Cardiac fibroblast (primary cell): ENCODE data around the gene RPL15.
A peak's percentile ranks its signal among the peaks of the same experiment; 100 is the strongest.

Experiments used
- DNase-seq, 2 donors: peaks; one replicate each; pipeline versions ENCODE4 v3.0.0 to v3.0.0-alpha.2; 2010; ENCODE audit warnings: low read depth in 2 of 2
- H3K4me3 ChIP-seq, 2 donors: replicated peaks in 1 of 2; 1 replicate in 1 of 2; 2 replicates in 1 of 2; pipeline ENCODE4 v1.5.1; 2011; ENCODE audit warnings: low read depth in 2 of 2, low read length in 2 of 2, mild to moderate bottlenecking in 2 of 2, moderate library complexity in 1 of 2
- TF ChIP-seq, protein P1 (sequence below): IDR thresholded peaks from one replicate; pipeline ENCODE4 v1.5.1; 2011; ENCODE audit warnings: low read depth, mild to moderate bottlenecking, low read length, inconsistent platforms

Gene RPL15

DNA sequence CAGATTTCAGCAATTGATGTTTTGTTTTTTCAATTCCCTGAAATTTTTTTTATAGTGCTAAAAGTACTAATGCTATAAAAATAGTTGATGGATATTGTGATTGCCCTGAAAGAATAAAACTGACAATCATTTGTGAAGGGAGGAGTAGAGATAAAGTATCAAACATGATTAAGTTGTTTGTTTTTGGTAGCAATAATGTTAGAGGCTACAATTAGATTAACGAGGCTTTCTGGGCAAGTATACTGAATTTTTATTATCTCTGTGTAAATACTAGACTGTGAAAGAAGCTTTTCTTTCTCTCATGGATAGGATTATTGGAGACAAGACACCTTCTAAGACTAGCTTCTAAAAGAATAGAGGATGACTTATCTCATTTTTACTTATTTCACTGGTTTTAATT lies 43.7 kb downstream of the RPL15 start:
- no peak overlapping the region for H3K4me3 ChIP-seq
- DNase-seq: no peak
- TF ChIP-seq, protein P1, sequence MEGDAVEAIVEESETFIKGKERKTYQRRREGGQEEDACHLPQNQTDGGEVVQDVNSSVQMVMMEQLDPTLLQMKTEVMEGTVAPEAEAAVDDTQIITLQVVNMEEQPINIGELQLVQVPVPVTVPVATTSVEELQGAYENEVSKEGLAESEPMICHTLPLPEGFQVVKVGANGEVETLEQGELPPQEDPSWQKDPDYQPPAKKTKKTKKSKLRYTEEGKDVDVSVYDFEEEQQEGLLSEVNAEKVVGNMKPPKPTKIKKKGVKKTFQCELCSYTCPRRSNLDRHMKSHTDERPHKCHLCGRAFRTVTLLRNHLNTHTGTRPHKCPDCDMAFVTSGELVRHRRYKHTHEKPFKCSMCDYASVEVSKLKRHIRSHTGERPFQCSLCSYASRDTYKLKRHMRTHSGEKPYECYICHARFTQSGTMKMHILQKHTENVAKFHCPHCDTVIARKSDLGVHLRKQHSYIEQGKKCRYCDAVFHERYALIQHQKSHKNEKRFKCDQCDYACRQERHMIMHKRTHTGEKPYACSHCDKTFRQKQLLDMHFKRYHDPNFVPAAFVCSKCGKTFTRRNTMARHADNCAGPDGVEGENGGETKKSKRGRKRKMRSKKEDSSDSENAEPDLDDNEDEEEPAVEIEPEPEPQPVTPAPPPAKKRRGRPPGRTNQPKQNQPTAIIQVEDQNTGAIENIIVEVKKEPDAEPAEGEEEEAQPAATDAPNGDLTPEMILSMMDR: no peak

DNA sequence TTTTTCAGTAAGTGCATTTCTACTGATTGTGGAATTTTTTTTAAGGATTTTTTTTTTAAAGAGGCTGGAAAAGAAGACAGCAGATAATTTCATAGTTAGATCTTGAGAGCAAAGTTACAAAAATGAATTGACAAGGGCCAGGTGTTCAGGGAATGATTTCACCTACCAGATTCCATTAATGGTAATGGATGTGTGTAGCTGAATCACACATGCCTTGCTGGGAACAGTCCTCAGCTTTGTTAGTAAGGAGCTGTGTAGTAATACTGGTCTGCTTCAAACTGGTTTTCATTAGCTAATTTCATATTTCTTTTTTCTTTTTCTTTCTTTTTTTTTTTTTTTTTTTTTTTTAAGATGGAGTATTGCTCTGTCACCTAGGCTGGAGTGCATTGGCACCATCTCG lies 44.1 kb downstream of the RPL15 start:
- DNase-seq: peak in 1 of 2 donors; percentile 36
- no peak overlapping the region for H3K4me3 ChIP-seq
- TF ChIP-seq, protein P1: no peak

DNA sequence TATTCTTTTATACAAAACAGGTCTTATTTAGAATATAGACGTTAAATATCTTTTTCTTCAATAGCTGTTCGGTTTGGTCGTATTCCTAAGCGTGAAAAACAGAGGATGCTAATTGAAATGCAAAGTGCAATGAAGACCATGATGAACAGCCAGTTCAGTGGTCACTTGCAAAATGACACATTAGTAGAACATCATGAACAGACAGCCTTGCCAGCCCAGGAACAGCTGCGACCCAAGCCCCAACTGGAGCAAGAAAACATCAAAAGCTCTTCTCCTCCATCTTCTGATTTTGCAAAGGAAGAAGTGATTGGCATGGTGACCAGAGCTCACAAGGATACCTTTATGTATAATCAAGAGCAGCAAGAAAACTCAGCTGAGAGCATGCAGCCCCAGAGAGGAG lies 45.0 kb downstream of the RPL15 start:
- H3K4me3 ChIP-seq: no peak overlapping the region
- TF ChIP-seq, protein P1: no peak
- DNase-seq: no peak

DNA sequence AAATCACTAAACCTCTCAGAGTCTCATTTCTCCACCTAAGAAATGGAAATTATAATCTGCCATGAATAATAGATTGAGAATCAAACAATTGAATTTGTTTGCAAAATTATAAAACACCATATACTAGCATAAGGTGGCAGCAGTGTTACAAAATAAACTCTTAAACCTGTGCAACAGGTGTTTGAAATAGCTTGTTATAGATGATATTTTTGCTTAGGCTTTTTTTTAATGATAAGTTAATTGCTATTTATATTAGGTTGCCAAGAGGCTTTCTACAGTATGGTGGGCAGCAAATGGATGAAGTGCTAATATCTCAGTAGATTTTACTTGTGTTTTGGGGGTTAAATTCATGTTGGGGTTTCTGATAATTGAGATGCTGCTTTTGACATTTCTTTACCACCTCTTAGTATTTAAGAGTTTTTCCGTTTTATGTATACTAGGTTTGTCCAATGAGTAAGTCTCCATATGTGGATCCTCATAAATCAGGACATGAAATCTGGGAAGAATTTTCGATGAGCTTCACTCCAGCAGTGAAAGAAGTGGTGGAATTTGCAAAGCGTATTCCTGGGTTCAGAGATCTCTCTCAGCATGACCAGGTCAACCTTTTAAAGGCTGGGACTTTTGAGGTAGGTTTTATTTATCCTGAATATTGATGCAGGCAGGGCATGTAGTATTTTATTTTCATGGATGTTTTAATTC lies 47.8 kb downstream of the RPL15 start:
- no peak for DNase-seq
- TF ChIP-seq, protein P1: no peak
- H3K4me3 ChIP-seq: no peak overlapping the region

DNA sequence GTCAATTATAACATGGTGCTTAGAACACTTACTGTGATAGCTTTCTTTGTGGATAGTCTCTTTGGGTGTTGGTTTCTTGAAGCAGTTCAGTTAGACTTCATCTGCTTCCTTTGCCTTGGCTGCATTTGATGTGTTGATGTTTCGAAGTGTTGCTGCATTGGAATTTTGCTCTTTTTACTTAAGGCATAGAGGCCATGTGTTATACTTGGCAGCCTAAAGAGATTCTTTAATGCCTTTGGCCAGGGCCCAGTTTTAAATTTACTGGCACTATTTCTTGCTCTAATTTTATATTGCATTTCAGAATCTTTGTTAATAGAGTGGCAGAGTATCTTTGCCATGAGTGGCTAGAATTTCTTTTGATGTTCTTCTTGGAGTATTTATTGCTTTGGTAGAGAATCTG lies 49.4 kb downstream of the RPL15 start:
- H3K4me3 ChIP-seq: no peak overlapping the region
- DNase-seq: peak; percentile 64 to 88
- TF ChIP-seq, protein P1: no peak

DNA sequence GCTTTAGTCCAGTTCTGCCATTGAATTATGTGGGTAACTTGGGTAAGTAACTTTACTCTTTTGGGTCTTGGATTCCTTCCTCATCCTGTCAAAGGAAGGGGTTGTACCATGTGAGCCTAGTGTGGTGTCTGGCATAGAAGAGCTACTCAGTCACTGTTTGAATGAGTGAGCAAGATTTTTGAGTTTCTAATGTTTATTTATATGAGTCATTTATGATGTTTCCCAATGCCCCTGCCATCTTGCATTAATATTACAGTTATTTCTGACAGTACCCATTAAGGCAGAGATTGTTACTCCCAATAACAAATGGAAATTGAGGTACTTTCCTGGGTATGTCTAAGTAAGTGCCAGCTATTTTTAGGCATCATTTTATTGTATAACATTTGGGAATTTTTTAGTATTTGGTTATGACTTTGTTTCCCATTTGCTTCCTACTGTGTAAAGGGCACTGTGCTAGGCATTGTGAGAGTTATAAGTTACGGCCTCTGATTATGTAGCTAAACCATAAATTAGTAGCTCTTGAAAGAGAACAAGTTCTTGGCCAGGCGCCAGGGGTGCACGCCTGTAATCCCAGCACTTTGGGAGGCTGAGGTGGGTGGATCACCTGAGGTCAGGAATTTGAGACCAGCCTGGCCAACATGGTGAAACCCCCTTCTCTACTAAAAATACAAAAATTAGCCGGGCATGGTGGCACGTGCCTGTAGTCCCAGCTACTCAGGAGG lies 51.7 kb downstream of the RPL15 start:
- TF ChIP-seq, protein P1: no peak
- H3K4me3 ChIP-seq: no peak overlapping the region
- DNase-seq: peak; percentile 29 to 87
